Measurements from ENCODE around the gene HDAC9.
"Not testable (repeated sequence)": the region's sequence is repeated elsewhere in the genome, so short reads cannot be mapped to it uniquely, and the experiment has no call there.

Gene HDAC9

DNA sequence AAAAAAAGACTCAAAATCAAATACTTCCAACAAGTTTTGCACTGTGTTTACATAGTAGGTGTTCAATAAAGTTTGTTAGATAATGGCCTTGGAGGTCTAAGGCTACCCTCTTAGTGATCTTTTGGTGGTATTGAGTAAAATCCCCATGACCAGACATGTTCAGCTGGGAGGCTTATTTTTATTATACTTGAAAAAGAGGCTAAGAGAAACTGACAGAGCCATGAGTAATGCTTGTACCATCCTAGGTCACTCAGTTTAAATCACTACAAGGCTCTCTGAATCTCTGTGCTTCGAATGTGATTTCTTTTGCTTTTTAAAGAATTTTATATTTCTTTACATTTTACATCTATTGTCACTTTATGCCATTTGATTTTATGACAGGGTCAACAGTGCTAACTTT, 531.3 kb downstream of the HDAC9 start:
- no peak for DNase-seq

DNA sequence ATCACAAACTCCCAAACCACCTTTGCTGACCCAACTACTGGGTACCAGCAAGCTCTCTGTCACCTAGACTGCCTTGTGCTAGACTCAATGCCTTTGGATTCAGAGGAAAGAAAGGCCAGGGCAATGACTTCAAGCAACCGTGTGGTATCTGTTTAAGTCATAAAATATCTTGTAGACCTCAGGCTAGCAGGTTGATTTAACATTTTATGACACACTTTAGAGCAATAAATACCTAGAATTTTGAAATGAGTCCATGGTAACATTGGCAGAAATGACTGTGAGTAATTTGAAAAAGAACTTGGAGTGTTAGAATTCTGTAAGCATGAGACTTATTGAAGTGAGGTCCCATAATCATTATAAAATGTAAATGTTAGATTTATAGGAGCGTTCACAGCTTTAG, 534.7 kb downstream of the HDAC9 start:
- no peak for DNase-seq
- TF ChIP-seq POLR2A (IDR thresholded peaks at IDR 0.05; ENCODE audit: low read length) (no peak), GATA1 (IDR thresholded peaks at IDR 0.05; ENCODE audit: low read depth, low read length) (no peak)

More for the DNA sequence above, 531.3 kb downstream of the HDAC9 start:
- TF ChIP-seq POLR2A (IDR thresholded peaks at IDR 0.05; ENCODE audit: low read length), result no peak
- no peak for TF ChIP-seq GATA1 (IDR thresholded peaks at IDR 0.05; ENCODE audit: low read depth, low read length)

- DNase-seq, result not testable (repeated sequence)
Observed at GRCh38 chr7:19032942-19033341, 537.4 kb downstream of the HDAC9 start.

GRCh38 chr7:19051767-19052375, 556.3 kb downstream of the HDAC9 start:
- TF ChIP-seq GATA1 (IDR thresholded peaks at IDR 0.05; ENCODE audit: low read depth, low read length) (no peak), POLR2A (IDR thresholded peaks at IDR 0.05; ENCODE audit: low read length) (no peak)
- DNase-seq, result peak; percentile 9 to 47

Data from erythroblast (primary cell).